ENCODE measurements around the gene RARRES1. TPM values are rescaled to one million over a fixed set of nuclear protein-coding genes. Genes with fewer than 3 reads are reported as not detected.

Gene RARRES1
- total and polyA plus RNA-seq, 2 experiments from 2014 or later, result 1.2 to 1.7 TPM

GRCh38 chr3:158777161-158777873 lies 45.1 kb upstream of the RARRES1 start:
- Histone ChIP-seq H3K9ac (no peak overlapping the region), H3K36me3 (ENCODE audit: low read depth) (no peaks in the 10 kb centered on the region)
- WGBS, 2 experiments (ENCODE audit: low coverage in 1 of 2, low lambda C conversion rate in 2 of 2, missing lambda C conversion rate in 2 of 2), result 95 to 96% methylated on average over 3 of the region's 3 CpGs

GRCh38 chr3:158776531-158776930 lies 44.3 kb upstream of the RARRES1 start:
- 93 to 99% methylated on average over 7 of the region's 7 CpGs for WGBS, 2 experiments (ENCODE audit: low coverage in 1 of 2, low lambda C conversion rate in 2 of 2, missing lambda C conversion rate in 2 of 2)
- H3K4me3 ChIP-seq, result no peak overlapping the region
- no peaks in the 10 kb centered on the region for H3F3A ChIP-seq (ENCODE audit: insufficient read depth)
- TF ChIP-seq EZH2phosphoT487 (IDR thresholded peaks at IDR 0.05; ENCODE audit: insufficient read depth, low read depth) (no peak), EZH2 (IDR thresholded peaks at IDR 0.05; ENCODE audit: insufficient read depth, poor library complexity, severe bottlenecking) (no peak)
- no peak overlapping the region for H2AFZ ChIP-seq
- H3K27ac ChIP-seq, result no peak overlapping the region
- no peak overlapping the region for H3K9ac ChIP-seq
- H3K79me2 ChIP-seq (ENCODE audit: insufficient read depth), result no peaks in the 10 kb centered on the region
- no peaks in the 10 kb centered on the region for H3K9me2 ChIP-seq (ENCODE audit: insufficient read depth)
- no peaks in the 10 kb centered on the region for H3K36me3 ChIP-seq (ENCODE audit: low read depth)
- H3K4me2 ChIP-seq (ENCODE audit: unreplicated experiment), result no peak overlapping the region
- no peaks in the 10 kb centered on the region for H3K27me3 ChIP-seq (replicated peaks; ENCODE audit: insufficient read depth)
- no peak for DNase-seq
- no peaks in the 10 kb centered on the region for H4K20me1 ChIP-seq (ENCODE audit: insufficient read depth)
- H3K9me3 ChIP-seq (ENCODE audit: low read depth), result no peaks in the 10 kb centered on the region
- in situ Hi-C loops (cut with MboI), result loop anchor here (25.0 kb wide), 1 partner anchor 239 kb away; no protein-coding TSS in a partner anchor
- H3K4me1 ChIP-seq (ENCODE audit: insufficient read depth), result no peaks in the 10 kb centered on the region

More at GRCh38 chr3:158777161-158777873, 45.1 kb upstream of the RARRES1 start:
- no peaks in the 10 kb centered on the region for H3K9me2 ChIP-seq (ENCODE audit: insufficient read depth)
- no peaks in the 10 kb centered on the region for H4K20me1 ChIP-seq (ENCODE audit: insufficient read depth)
- no peaks in the 10 kb centered on the region for H3K9me3 ChIP-seq (ENCODE audit: low read depth)
- H3K27me3 ChIP-seq (replicated peaks; ENCODE audit: insufficient read depth), result no peaks in the 10 kb centered on the region
- DNase-seq, result no peak
- H2AFZ ChIP-seq, result no peak overlapping the region
- no peaks in the 10 kb centered on the region for H3F3A ChIP-seq (ENCODE audit: insufficient read depth)
- no peak overlapping the region for H3K4me3 ChIP-seq
- H3K79me2 ChIP-seq (ENCODE audit: insufficient read depth), result no peaks in the 10 kb centered on the region
- H3K4me2 ChIP-seq (ENCODE audit: unreplicated experiment), result no peak overlapping the region
- TF ChIP-seq EZH2 (IDR thresholded peaks at IDR 0.05; ENCODE audit: insufficient read depth, poor library complexity, severe bottlenecking) (no peak), EZH2phosphoT487 (IDR thresholded peaks at IDR 0.05; ENCODE audit: insufficient read depth, low read depth) (no peak)
- H3K27ac ChIP-seq, result no peak overlapping the region
- in situ Hi-C loops (cut with MboI), result loop anchor here (25.0 kb wide), 1 partner anchor 240 kb away; no protein-coding TSS in a partner anchor
- H3K4me1 ChIP-seq (ENCODE audit: insufficient read depth), result no peaks in the 10 kb centered on the region

GRCh38 chr3:158775426-158776410 lies 43.5 kb upstream of the RARRES1 start:
- Histone ChIP-seq H3K9me3 (ENCODE audit: low read depth) (no peaks in the 10 kb centered on the region), H3K9me2 (ENCODE audit: insufficient read depth) (no peaks in the 10 kb centered on the region), H4K20me1 (ENCODE audit: insufficient read depth) (no peaks in the 10 kb centered on the region), H3K27ac (no peak overlapping the region), H3K79me2 (ENCODE audit: insufficient read depth) (no peaks in the 10 kb centered on the region), H2AFZ (no peak overlapping the region), H3K27me3 (replicated peaks; ENCODE audit: insufficient read depth) (no peaks in the 10 kb centered on the region), H3K9ac (no peak overlapping the region), H3K4me3 (no peak overlapping the region), H3K4me1 (ENCODE audit: insufficient read depth) (peaks cover under 1% of the 10 kb centered on the region; the same call in 1 of the 2 replicates), H3K4me2 (ENCODE audit: unreplicated experiment) (no peak overlapping the region), H3F3A (ENCODE audit: insufficient read depth) (no peaks in the 10 kb centered on the region; the same call in 1 of the 2 replicates), H3K36me3 (ENCODE audit: low read depth) (no peaks in the 10 kb centered on the region)
- 79 to 93% methylated on average over 3 of the region's 3 CpGs for whole genome bisulfite sequencing, 2 experiments (ENCODE audit: low coverage in 1 of 2, low lambda C conversion rate in 2 of 2, missing lambda C conversion rate in 2 of 2)
- TF ChIP-seq EZH2 (IDR thresholded peaks at IDR 0.05; ENCODE audit: insufficient read depth, poor library complexity, severe bottlenecking), result no peak
- no peak for TF ChIP-seq EZH2phosphoT487 (IDR thresholded peaks at IDR 0.05; ENCODE audit: insufficient read depth, low read depth)
- in situ Hi-C loops (cut with MboI), result loop anchor here (25.0 kb wide), 1 partner anchor 238 kb away; no protein-coding TSS in a partner anchor
- no peak for DNase-seq

- DNase-seq, result no peak
- Histone ChIP-seq H3F3A (ENCODE audit: insufficient read depth) (peaks cover 7% of the 10 kb centered on the region), H2AFZ (no peak overlapping the region), H3K4me1 (ENCODE audit: insufficient read depth) (peaks cover 8% of the 10 kb centered on the region), H3K36me3 (ENCODE audit: low read depth) (no peaks in the 10 kb centered on the region), H3K4me2 (ENCODE audit: unreplicated experiment) (no peak overlapping the region), H3K27me3 (replicated peaks; ENCODE audit: insufficient read depth) (no peaks in the 10 kb centered on the region), H3K4me3 (no peak overlapping the region), H3K9ac (no peak overlapping the region), H3K9me2 (ENCODE audit: insufficient read depth) (no peaks in the 10 kb centered on the region), H3K9me3 (ENCODE audit: low read depth) (no peaks in the 10 kb centered on the region), H3K27ac (no peak overlapping the region), H3K79me2 (ENCODE audit: insufficient read depth) (no peaks in the 10 kb centered on the region), H4K20me1 (ENCODE audit: insufficient read depth) (no peaks in the 10 kb centered on the region)
- TF ChIP-seq EZH2 (IDR thresholded peaks at IDR 0.05; ENCODE audit: insufficient read depth, poor library complexity, severe bottlenecking), result no peak
- TF ChIP-seq EZH2phosphoT487 (IDR thresholded peaks at IDR 0.05; ENCODE audit: insufficient read depth, low read depth), result no peak
- 92 to 93% methylated on average over 2 of the region's 2 CpGs for WGBS, 2 experiments (ENCODE audit: low coverage in 1 of 2, low lambda C conversion rate in 2 of 2, missing lambda C conversion rate in 2 of 2)
- in situ Hi-C loops (cut with MboI), result loop anchor here (25.0 kb wide), 1 partner anchor 238 kb away; no protein-coding TSS in a partner anchor
Observed at GRCh38 chr3:158774965-158775364, 42.7 kb upstream of the RARRES1 start.

Data from GM23248 (cell line).